Transverse colon (tissue), 4 donors: ENCODE data around the gene GRIN2A.

ENCODE experiments used
- POLR2AphosphoS5 ChIP-seq, 3 donors: sonication (generic); formaldehyde crosslinking; IDR thresholded peaks; one replicate each; pipeline ENCODE4 v1.6.1; 2016; ENCODE audit warnings: antibody characterized with exemption in 3 of 3
- TF ChIP-seq, protein P1 (sequence below), 5 experiments: fragments of 200-600 bp in 3 of 5; fragments of 450-650 bp in 2 of 5; sonication (generic) in 3 of 5; IDR thresholded peaks; 1 replicate in 2 of 5; 2 replicates in 3 of 5; pipeline ENCODE4 v1.5.1; 2016 to 2017; ENCODE audit warnings: antibody characterized with exemption in 5 of 5, inconsistent platforms in 3 of 5, mild to moderate bottlenecking in 2 of 5, moderate library complexity in 1 of 5

- TF ChIP-seq, protein P1, sequence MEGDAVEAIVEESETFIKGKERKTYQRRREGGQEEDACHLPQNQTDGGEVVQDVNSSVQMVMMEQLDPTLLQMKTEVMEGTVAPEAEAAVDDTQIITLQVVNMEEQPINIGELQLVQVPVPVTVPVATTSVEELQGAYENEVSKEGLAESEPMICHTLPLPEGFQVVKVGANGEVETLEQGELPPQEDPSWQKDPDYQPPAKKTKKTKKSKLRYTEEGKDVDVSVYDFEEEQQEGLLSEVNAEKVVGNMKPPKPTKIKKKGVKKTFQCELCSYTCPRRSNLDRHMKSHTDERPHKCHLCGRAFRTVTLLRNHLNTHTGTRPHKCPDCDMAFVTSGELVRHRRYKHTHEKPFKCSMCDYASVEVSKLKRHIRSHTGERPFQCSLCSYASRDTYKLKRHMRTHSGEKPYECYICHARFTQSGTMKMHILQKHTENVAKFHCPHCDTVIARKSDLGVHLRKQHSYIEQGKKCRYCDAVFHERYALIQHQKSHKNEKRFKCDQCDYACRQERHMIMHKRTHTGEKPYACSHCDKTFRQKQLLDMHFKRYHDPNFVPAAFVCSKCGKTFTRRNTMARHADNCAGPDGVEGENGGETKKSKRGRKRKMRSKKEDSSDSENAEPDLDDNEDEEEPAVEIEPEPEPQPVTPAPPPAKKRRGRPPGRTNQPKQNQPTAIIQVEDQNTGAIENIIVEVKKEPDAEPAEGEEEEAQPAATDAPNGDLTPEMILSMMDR (IDR thresholded peaks at IDR 0.05), result no peak
- no peak for TF ChIP-seq POLR2AphosphoS5 (IDR thresholded peaks at IDR 0.05)
These were observed 45.3 kb downstream of the GRIN2A start for GRCh38 chr16:10136916-10137315.
